Measurements from ENCODE around the gene LHFPL3.
"Not testable (repeated sequence)": the region's sequence is repeated elsewhere in the genome, so short reads cannot be mapped to it uniquely, and the experiment has no call there.

The LHFPL3 gene

DNA sequence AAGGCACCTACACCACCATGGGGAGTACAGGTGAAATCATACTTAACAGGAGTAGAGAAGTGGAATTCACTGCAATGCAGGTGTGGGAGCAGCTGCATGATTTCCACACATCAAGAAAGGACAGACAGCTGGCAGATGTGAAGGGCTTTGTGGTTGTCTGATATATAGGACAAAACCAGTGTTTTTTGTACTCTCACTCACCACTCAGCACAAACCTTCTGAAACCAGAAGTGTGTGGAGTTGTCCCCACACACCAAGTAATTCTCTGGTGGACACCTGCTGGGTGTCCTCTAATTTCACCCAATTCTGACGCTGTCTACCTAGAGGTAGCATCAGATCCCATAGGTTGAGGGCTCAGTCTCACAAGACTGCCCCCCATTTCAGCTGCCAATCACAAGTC lies 357.9 kb downstream of the LHFPL3 start:
- no peak for DNase-seq
- Mint-ChIP-seq H3K27me3 (peaks cover 12% of the 10 kb centered on the region), H3K4me3 (no peak overlapping the region), H3K4me1 (no peaks in the 10 kb centered on the region), H3K27ac (no peak overlapping the region), H3K36me3 (ENCODE audit: low read depth) (no peaks in the 10 kb centered on the region), H3K9me3 (no peaks in the 10 kb centered on the region)
- ATAC-seq = no peak

DNA sequence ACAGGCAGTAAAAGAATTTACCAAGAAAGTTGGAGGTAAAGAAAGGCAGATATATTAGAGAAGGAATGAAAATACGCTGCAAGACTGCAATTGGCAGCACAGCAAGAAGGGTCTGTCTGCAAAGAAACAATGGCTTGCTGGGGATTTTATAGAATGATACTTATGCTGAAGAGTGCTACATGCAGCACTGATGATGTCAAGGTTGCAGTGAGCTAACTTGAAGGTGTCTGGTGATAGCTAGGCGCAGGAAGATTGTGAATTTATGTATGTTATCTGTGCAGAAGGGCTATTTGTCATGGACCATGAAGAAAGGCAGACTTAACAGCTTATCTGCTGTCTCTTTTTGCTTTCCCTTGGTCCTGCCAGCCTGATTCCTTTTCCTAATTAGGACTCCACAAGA lies 366.3 kb downstream of the LHFPL3 start:
- Mint-ChIP-seq H3K27me3 (no peaks in the 10 kb centered on the region), H3K9me3 (peaks cover 6% of the 10 kb centered on the region), H3K4me3 (no peak overlapping the region), H3K4me1 (no peaks in the 10 kb centered on the region), H3K27ac (no peak overlapping the region), H3K36me3 (ENCODE audit: low read depth) (no peaks in the 10 kb centered on the region)
- ATAC-seq = no peak
- DNase-seq = no peak

DNA sequence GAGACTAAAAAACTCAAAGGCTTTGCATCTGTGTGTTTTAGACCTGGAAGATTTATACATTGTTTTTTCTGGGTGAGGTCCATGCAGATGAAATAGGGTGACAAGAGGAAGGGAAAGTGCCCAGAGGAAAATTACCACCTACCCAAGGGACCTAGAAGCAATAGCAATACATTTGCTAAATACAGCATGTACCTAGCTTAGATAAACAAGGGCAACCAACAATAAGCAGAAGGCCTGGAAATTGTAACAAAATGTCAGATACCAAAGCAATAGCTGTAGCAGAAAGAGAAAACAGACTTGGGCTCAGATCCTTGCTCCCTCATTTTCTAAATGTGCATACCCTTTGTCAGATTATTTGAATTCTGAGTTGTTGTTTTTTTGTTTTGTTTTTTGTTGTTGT lies 367.2 kb downstream of the LHFPL3 start:
- H3K27ac Mint-ChIP-seq = no peak overlapping the region
- no peaks in the 10 kb centered on the region for H3K4me1 Mint-ChIP-seq
- no peaks in the 10 kb centered on the region for H3K36me3 Mint-ChIP-seq (ENCODE audit: low read depth)
- ATAC-seq (no peak), DNase-seq (no peak)
- H3K4me3 Mint-ChIP-seq = no peak overlapping the region
- no peaks in the 10 kb centered on the region for H3K27me3 Mint-ChIP-seq
- peaks cover 11% of the 10 kb centered on the region for H3K9me3 Mint-ChIP-seq

DNA sequence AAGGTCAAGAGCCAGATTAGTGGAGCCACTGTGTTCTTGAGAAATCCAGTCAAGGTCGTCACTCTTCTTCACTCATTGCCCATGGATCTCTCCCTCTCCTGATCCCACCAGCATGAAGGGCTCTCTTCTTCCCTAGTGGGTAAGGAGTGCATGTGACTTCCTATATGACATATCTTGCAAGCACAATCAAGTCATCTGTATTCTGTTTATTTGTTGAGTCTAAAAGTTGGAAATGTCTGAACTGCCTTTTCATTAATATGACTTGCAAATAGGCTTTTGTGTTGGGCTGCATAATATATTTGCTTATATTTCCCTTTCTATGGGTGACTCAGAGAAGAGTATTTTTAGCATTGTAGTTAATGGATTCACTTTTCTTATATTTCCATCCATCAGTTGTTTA lies 371.9 kb downstream of the LHFPL3 start:
- ATAC-seq = no peak
- Mint-ChIP-seq H3K9me3 (peaks cover 5% of the 10 kb centered on the region), H3K4me3 (no peak overlapping the region), H3K4me1 (no peaks in the 10 kb centered on the region), H3K27me3 (no peaks in the 10 kb centered on the region), H3K27ac (no peak overlapping the region), H3K36me3 (ENCODE audit: low read depth) (no peaks in the 10 kb centered on the region)
- no peak for DNase-seq

DNA sequence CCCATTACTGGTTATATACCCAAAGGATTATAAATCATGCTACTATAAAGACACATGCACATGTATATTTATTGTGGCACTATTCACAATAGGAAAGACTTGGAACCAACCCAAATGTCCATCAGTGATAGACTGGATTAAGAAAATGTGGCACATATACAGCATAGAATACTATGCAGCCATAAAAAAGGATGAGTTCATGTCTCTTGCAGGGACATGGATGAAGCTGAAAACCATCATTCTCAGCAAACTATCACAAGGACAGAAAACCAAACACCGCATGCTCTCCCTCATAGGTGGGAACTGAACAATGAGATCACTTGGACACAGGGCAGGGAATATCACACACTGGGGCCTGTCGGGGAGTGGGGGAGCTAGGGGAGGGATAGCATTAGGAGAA lies 392.6 kb downstream of the LHFPL3 start:
- not testable (repeated sequence) for H3K36me3 Mint-ChIP-seq (ENCODE audit: low read depth); H3K4me1 Mint-ChIP-seq; ATAC-seq; H3K4me3 Mint-ChIP-seq; H3K9me3 Mint-ChIP-seq; DNase-seq; H3K27ac Mint-ChIP-seq; H3K27me3 Mint-ChIP-seq

DNA sequence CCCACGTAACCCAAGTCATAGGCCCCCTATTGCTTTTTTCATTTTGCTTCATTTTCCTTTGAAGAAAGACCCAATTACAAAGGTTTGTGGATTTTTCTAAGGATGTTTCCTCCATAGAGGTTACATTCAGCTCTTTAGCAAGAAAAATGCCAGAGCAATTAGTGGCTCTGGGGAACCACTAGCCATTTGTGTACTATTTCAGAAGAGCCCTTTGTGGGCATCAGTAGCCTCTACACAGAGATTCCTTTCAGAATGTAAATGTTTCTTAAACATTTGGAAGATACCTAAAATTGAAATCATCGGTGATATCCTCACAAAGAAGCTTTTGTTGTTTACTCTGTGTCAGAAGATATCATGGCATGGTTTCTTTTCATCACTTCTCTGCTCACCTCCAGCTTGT lies 394.6 kb downstream of the LHFPL3 start:
- H3K27me3 Mint-ChIP-seq = no peaks in the 10 kb centered on the region
- no peak for DNase-seq

DNA sequence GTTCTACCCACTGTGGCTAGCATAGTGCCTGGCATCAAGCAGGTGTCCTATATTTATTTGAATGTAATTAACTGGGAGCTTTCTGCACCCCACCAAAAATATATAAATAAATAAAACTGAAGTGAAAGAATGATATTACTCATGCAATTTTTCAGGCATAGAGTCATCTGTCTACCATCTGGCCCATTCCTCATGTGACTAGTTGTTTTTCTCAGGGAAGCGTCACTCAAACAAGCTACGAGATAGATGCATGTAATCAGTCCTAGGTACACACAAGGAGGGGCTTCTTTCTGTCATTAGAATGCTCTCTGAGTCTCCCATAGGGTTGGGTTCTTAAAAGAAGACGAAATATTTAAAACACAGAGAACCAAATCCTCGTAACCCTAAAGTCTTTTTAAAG lies 430.1 kb downstream of the LHFPL3 start:
- ATAC-seq (no peak), DNase-seq (no peak)
- no peaks in the 10 kb centered on the region for H3K4me1 Mint-ChIP-seq
- H3K27me3 Mint-ChIP-seq = peaks cover 13% of the 10 kb centered on the region
- H3K9me3 Mint-ChIP-seq = peaks cover 6% of the 10 kb centered on the region
- H3K36me3 Mint-ChIP-seq (ENCODE audit: low read depth) = no peaks in the 10 kb centered on the region
- no peak overlapping the region for H3K4me3 Mint-ChIP-seq
- H3K27ac Mint-ChIP-seq = no peak overlapping the region

More for the DNA sequence above, 394.6 kb downstream of the LHFPL3 start:
- Mint-ChIP-seq H3K4me3 (no peak overlapping the region), H3K27ac (no peak overlapping the region), H3K4me1 (no peaks in the 10 kb centered on the region), H3K9me3 (no peaks in the 10 kb centered on the region), H3K36me3 (ENCODE audit: low read depth) (no peaks in the 10 kb centered on the region)
- ATAC-seq = no peak

DNA sequence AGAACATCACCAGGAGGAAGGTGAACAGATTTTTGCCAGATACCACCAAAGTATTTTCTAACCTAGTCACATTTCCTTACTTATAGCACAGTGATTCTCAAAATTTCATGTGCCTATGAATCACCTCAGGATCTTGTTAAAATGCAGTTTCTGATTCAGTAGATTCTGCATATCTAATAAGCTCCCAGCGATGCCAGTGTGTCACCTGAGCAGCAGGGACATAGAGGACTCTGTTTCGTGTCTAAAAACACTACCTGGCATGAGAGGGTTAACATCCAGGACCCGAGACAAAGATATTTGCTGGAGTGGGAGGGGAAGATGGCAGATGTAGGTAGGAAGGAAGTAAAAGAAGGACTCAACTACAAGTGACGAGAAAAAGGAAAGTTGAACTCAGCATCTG lies 433.5 kb downstream of the LHFPL3 start:
- Mint-ChIP-seq H3K36me3 (ENCODE audit: low read depth) (no peaks in the 10 kb centered on the region), H3K4me1 (no peaks in the 10 kb centered on the region), H3K4me3 (no peak overlapping the region), H3K27ac (no peak overlapping the region), H3K27me3 (peaks cover 12% of the 10 kb centered on the region), H3K9me3 (no peaks in the 10 kb centered on the region)
- DNase-seq (no peak), ATAC-seq (no peak)

DNA sequence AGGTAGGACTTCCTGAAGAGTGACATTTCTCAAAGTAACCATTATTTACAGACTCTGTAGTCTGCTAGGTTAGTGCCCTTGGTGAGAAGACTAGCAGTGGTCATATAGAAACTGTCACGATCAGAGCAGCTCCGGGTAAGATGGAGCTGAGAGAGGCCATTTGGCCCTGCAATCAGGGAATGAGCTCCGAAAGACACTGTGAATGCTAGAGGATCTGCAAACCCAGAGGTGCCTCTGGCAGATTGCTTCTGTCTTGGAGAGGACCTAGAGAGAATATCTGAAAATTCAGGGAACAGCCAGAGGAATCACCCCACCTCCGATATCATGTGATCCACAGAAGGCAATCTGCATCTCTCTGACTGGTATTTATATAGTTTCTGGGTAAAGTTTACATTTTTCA lies 438.7 kb downstream of the LHFPL3 start:
- Mint-ChIP-seq H3K4me3 (no peak overlapping the region), H3K4me1 (no peaks in the 10 kb centered on the region), H3K27me3 (peaks cover 2% of the 10 kb centered on the region), H3K27ac (no peak overlapping the region), H3K36me3 (ENCODE audit: low read depth) (no peaks in the 10 kb centered on the region), H3K9me3 (no peaks in the 10 kb centered on the region)
- no peak for ATAC-seq
- DNase-seq = no peak

DNA sequence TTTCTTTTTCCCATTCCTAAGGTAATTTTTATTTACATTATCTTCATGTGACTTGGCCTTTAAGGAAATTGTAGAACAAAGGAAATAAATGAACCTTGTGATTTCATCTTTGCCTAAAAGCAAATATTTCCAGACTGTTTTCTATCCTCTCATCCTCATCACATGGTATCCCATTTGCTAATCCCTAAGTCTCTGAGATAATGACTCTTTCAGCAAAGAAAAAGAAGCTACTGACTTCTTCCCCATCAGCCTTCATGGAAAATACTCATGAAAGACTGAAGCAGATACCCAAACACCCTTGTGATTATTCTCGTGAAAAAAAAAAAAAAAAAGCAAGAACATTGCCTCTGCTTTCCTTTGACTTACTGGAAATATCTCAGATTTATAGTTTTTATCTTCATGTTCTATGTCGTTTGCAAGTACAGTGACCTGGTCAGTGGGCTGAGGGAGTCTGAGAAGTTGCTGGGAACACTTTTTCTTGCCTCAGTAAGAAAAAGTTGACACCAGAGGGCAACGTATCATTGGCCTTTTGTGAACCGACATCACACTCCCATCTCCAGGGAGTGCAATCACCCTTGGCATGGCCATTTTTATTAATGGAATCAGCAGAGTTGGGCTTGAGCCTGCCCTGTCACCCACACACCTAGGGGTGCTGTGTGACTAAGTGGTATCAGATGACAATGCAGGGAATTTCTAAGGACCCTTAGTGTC lies 439.6 kb downstream of the LHFPL3 start:
- Mint-ChIP-seq H3K27me3 (peaks cover 8% of the 10 kb centered on the region), H3K27ac (no peak overlapping the region), H3K4me3 (no peak overlapping the region)

DNA sequence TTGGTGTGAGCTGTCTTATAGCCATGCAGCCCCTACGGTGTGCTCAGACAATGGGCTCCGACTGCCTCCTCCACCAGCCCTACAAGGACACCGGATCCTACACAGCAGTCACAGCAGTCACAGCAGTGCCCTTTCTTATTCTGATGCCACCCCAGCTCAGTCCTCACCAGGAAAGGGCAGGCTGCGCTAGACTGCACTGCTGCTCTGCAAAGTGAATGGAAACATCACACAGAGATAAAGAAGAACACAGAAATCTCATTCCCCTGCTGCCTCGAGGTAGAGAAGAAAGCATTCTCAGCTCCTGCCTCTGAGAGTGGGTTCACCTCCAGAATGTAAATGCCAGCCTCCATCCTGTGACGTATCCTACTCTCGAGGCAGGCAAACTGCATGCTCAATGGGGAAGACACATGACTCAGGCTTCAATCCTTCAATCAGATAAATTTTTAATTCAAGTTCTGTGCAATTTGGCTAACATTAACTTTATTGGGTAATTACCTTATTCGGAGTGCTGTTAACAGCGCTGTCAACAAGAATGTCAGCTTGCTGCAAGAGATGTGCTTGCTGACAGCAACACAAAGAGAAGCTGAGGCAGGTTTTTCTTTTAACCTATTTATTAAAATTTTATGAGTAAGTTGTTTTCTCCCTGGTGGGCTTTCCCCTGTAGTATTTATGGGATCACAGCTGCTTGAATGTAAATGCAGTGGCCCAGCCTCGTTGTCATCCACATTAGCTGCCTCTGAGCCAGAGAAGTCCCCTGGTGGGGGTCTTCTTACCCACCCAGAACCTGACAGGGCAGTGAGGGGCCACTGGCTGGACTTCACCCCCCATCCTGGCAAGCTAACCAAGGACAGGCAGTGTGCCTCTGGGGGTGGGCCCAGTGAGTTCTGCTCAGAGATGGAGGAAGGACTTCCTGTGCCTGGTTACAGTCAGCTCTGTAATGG lies 444.3 kb downstream of the LHFPL3 start:
- no peak overlapping the region for H3K4me3 Mint-ChIP-seq
- H3K9me3 Mint-ChIP-seq = no peaks in the 10 kb centered on the region
- H3K4me1 Mint-ChIP-seq = no peaks in the 10 kb centered on the region
- H3K27me3 Mint-ChIP-seq = peaks cover 6% of the 10 kb centered on the region
- ATAC-seq (no peak), DNase-seq (no peak)
- no peaks in the 10 kb centered on the region for H3K36me3 Mint-ChIP-seq (ENCODE audit: low read depth)
- no peak overlapping the region for H3K27ac Mint-ChIP-seq

More for the DNA sequence above, 439.6 kb downstream of the LHFPL3 start:
- ATAC-seq = no peak
- Mint-ChIP-seq H3K9me3 (no peaks in the 10 kb centered on the region), H3K4me1 (no peaks in the 10 kb centered on the region), H3K36me3 (ENCODE audit: low read depth) (no peaks in the 10 kb centered on the region)
- no peak for DNase-seq

DNA sequence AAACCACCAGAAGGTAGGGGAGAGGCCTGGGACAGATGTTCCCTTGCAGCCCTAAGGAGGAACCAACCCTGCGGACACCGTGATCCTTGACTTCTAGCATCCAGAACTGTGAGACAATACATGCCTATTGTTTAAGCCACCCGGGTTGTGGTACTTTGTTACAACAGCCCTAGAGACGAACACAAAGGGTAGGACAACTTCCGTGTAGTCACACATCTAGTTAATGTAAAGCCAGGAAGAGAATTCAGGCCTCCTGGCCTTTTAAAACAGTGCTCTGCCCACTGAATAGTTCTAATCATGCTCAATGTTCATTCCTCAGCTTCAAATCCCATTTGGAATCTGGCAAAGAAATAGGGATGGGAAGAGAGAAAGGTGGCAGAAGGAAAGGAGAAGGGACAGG lies 445.4 kb downstream of the LHFPL3 start:
- H3K27ac Mint-ChIP-seq = no peak overlapping the region
- H3K4me3 Mint-ChIP-seq = no peak overlapping the region
- no peak for DNase-seq
- H3K9me3 Mint-ChIP-seq = no peaks in the 10 kb centered on the region
- H3K4me1 Mint-ChIP-seq = no peaks in the 10 kb centered on the region
- H3K27me3 Mint-ChIP-seq = peaks cover 6% of the 10 kb centered on the region
- no peaks in the 10 kb centered on the region for H3K36me3 Mint-ChIP-seq (ENCODE audit: low read depth)
- no peak for ATAC-seq

DNA sequence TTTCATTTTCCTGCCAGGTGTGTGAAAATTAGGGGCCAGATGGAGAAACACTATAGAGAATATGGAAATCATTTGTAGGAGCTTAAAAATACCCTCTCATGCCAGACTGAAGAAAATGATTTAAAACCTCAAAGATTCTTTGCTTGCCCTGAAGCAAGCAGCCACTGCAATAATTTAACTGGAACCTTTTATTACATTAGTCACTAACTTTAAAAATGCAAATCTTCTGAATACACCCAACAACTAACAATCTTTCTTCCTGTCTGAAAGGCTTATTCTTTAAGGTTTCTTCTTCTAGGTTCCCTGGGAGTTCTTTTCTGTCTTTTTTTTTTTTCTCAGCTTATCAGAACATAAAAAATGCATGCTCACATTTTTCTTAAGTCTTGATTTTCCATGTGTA lies 447.1 kb downstream of the LHFPL3 start:
- Mint-ChIP-seq H3K9me3 (no peaks in the 10 kb centered on the region), H3K27ac (no peak overlapping the region), H3K4me3 (no peak overlapping the region), H3K27me3 (peaks cover 6% of the 10 kb centered on the region), H3K4me1 (no peaks in the 10 kb centered on the region), H3K36me3 (ENCODE audit: low read depth) (no peaks in the 10 kb centered on the region)
- ATAC-seq (no peak), DNase-seq (no peak)

DNA sequence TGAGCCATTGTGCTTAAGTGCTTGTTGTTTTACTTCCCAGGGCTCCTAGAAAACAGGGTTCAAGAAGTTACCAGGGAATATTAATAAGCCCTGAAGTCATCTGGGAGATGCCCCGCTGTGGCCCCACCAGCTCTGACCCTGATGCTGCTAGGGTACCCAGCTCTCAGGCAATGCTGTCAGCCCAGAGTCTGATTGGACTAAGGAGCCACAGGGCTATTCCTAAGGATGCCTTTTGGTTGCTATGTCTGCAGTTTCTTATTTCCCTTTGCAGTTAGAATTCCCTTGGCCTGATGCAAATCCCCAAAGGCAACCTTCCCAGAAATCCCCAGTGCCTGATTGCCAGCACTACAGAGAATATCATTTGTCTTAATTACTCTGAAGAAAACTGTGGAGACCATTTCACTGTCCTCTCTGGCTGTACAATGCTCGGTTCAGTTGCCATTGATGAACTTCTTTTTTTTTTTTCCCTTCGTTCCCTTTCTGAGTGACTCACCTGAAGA lies 448.9 kb downstream of the LHFPL3 start:
- peaks cover 4% of the 10 kb centered on the region for H3K27me3 Mint-ChIP-seq
- H3K4me1 Mint-ChIP-seq = no peaks in the 10 kb centered on the region
- H3K27ac Mint-ChIP-seq = no peak overlapping the region
- no peak for ATAC-seq
- H3K36me3 Mint-ChIP-seq (ENCODE audit: low read depth) = no peaks in the 10 kb centered on the region
- no peak for DNase-seq
- H3K4me3 Mint-ChIP-seq = no peak overlapping the region
- no peaks in the 10 kb centered on the region for H3K9me3 Mint-ChIP-seq

DNA sequence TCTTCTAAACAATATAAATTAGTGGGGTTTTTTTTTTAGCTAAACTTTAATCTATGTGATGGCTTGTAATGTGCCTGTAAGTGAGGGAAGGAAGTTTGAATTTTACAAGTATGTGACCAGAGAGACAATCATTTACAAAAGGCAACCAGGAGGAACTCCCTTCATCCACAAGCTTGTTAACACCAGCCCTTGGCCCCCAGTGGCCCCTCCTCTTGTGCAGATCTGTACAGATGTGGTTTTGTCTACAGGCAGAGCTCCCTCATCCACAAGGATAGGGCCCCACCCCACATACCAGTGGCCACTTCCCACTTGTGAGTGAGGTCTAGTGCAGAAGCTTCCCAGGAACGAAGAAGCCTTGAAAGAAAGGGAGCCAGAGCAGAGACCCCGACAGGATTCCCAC lies 451.5 kb downstream of the LHFPL3 start:
- no peak for ATAC-seq
- no peaks in the 10 kb centered on the region for H3K36me3 Mint-ChIP-seq (ENCODE audit: low read depth)
- no peaks in the 10 kb centered on the region for H3K4me1 Mint-ChIP-seq
- DNase-seq = no peak
- no peaks in the 10 kb centered on the region for H3K27me3 Mint-ChIP-seq
- no peak overlapping the region for H3K4me3 Mint-ChIP-seq
- no peak overlapping the region for H3K27ac Mint-ChIP-seq
- H3K9me3 Mint-ChIP-seq = no peaks in the 10 kb centered on the region

All from activated naive CD8-positive, alpha-beta T cell treated with anti-CD3 and anti-CD28 coated beads, Interleukin-2, amount 50 U/mL, for 24 hours (primary cell).